IMR-90 (cell line): ENCODE measurements around the gene ATP2B2. TPM values are rescaled to one million over a fixed set of nuclear protein-coding genes. Genes with fewer than 3 reads are reported as not detected.

ENCODE experiments used
- ATAC-seq: fragments of 200-7000 bp; cut with Tn5 transposase; 2 replicates; pipeline ENCODE4 v1.9.1; 2020; ENCODE audit warnings: low read depth, mild to moderate bottlenecking, moderate library complexity
- BruUV-seq: library from RNA; stranded (reverse); fragments of 400-500 nt; replicated peaks from 2 replicates; lab custom pipeline; 2021; lab: Mats Ljungman, UMichigan
- CTCF ChIA-PET: fragments of 300-600 bp; formaldehyde crosslinking; extraction: SDS; loops from one replicate; lab custom pipeline; 2021; ENCODE audit warnings: antibody characterized with exemption; lab: Yijun Ruan, JAX
- POLR2A ChIA-PET: fragments of 300-600 bp; sonication (Branson Sonifier 250); formaldehyde crosslinking; loops from one replicate; lab custom pipeline; 2022; ENCODE audit warnings: antibody characterized with exemption; ENCODE audit not compliant: unreplicated experiment; lab: Charles Lee
- DNase-seq: peaks from one replicate; pipeline ENCODE4 v3.0.0; 2013
- H2AFZ ChIP-seq: replicated peaks from 2 replicates; pipeline ENCODE3; 2013; ENCODE audit warnings: low read length, mild to moderate bottlenecking; ENCODE audit not compliant: poor library complexity
- H2AK5ac ChIP-seq: 2 replicates; pipeline ENCODE4 v1.6.1; 2013; ENCODE audit warnings: low read depth, low read length, inconsistent platforms
- H2AK9ac ChIP-seq: replicated peaks from 2 replicates; pipeline ENCODE3; 2013; ENCODE audit warnings: mild to moderate bottlenecking, low read depth, low read length, moderate library complexity; ENCODE audit not compliant: poor library complexity
- H2BK120ac ChIP-seq: 2 replicates; pipeline ENCODE4 v1.6.1; 2013; ENCODE audit warnings: low read depth, low read length, inconsistent platforms
- H2BK15ac ChIP-seq: 3 replicates; pipeline ENCODE4 v1.6.1; 2013; ENCODE audit warnings: low read depth, low read length, inconsistent platforms
- H2BK20ac ChIP-seq: 2 replicates; pipeline ENCODE4 v1.6.1; 2013; ENCODE audit warnings: low read depth, mild to moderate bottlenecking, inconsistent platforms, low read length, moderate library complexity
- H2BK5ac ChIP-seq: 2 replicates; pipeline ENCODE4 v1.6.1; 2013; ENCODE audit warnings: mild to moderate bottlenecking, low read depth, low read length, inconsistent platforms; ENCODE audit not compliant: poor library complexity, severe bottlenecking
- H3K14ac ChIP-seq: replicated peaks from 2 replicates; pipeline ENCODE4 v1.6.1; 2013; ENCODE audit warnings: low read depth, low read length, inconsistent platforms
- H3K18ac ChIP-seq: 2 replicates; pipeline ENCODE4 v1.6.1; 2013; ENCODE audit warnings: low read depth, low read length, control low read depth
- H3K23ac ChIP-seq: 2 replicates; pipeline ENCODE4 v1.6.1; 2013; ENCODE audit warnings: low read depth, low read length, inconsistent platforms
- H3K27ac ChIP-seq: 2 replicates; pipeline ENCODE4 v1.5.1; 2013; ENCODE audit warnings: mild to moderate bottlenecking, control low read depth, low read length; ENCODE audit not compliant: insufficient read depth
- H3K27me3 ChIP-seq: 2 replicates; pipeline ENCODE4 v1.6.1; 2013; ENCODE audit warnings: low read length; ENCODE audit not compliant: control insufficient read depth, insufficient read depth
- H3K36me3 ChIP-seq: 2 replicates; pipeline ENCODE4 v1.6.1; 2013; ENCODE audit warnings: low read length, mixed read lengths; ENCODE audit not compliant: control insufficient read depth, insufficient read depth
- H3K4ac ChIP-seq: 2 replicates; pipeline ENCODE4 v1.6.1; 2013; ENCODE audit warnings: low read depth, low read length, inconsistent platforms
- H3K4me1 ChIP-seq: 2 replicates; pipeline ENCODE4 v1.6.1; 2013; ENCODE audit warnings: low read length, mixed read lengths; ENCODE audit not compliant: control insufficient read depth, insufficient read depth
- H3K4me2 ChIP-seq: 2 replicates; pipeline ENCODE4 v1.6.1; 2013; ENCODE audit warnings: low read depth, mild to moderate bottlenecking, control low read depth, low read length, moderate library complexity
- H3K4me3 ChIP-seq: 2 replicates; pipeline ENCODE4 v1.5.1; 2013; ENCODE audit warnings: low read depth, mild to moderate bottlenecking, control low read depth, low read length, moderate library complexity; ENCODE audit not compliant: insufficient read depth
- H3K56ac ChIP-seq: 2 replicates; pipeline ENCODE4 v1.6.1; 2013; ENCODE audit warnings: low read length, inconsistent platforms; ENCODE audit not compliant: insufficient read depth; ENCODE audit errors: extremely low read depth
- H3K79me1 ChIP-seq, 2 experiments: 2 replicates each; pipeline ENCODE4 v1.6.1; 2013; ENCODE audit warnings: low read length in 2 of 2, inconsistent platforms in 1 of 2, low read depth in 1 of 2
- H3K9ac ChIP-seq: 2 replicates; pipeline ENCODE4 v1.6.1; 2013; ENCODE audit warnings: low read depth, low read length, control low read depth
- H3K9me1 ChIP-seq: 2 replicates; pipeline ENCODE4 v1.6.1; 2013; ENCODE audit warnings: low read length, inconsistent platforms; ENCODE audit not compliant: insufficient read depth
- H3K9me3 ChIP-seq: 2 replicates; pipeline ENCODE4 v1.6.1; 2013; ENCODE audit warnings: low read length; ENCODE audit not compliant: control insufficient read depth, insufficient read depth
- H4K20me1 ChIP-seq: 2 replicates; pipeline ENCODE4 v1.6.1; 2013; ENCODE audit warnings: low read length, inconsistent platforms; ENCODE audit not compliant: insufficient read depth
- H4K5ac ChIP-seq: 2 replicates; pipeline ENCODE4 v1.6.1; 2013; ENCODE audit warnings: mild to moderate bottlenecking, low read depth, low read length, control low read depth
- H4K8ac ChIP-seq, 2 experiments: 2 replicates each; pipeline ENCODE4 v1.6.1; 2013; ENCODE audit warnings: low read depth in 2 of 2, low read length in 2 of 2, control low read depth in 1 of 2, inconsistent platforms in 1 of 2
- H4K91ac ChIP-seq: 2 replicates; pipeline ENCODE4 v1.6.1; 2013; ENCODE audit warnings: low read depth, low read length, inconsistent platforms; ENCODE audit not compliant: insufficient read depth
- CEBPB ChIP-seq: IDR thresholded peaks from 2 replicates; pipeline ENCODE4 v1.6.1; 2012; ENCODE audit warnings: low read depth, low read length, improper control_type of control experiment
- MAFK ChIP-seq: IDR thresholded peaks from 2 replicates; pipeline ENCODE4 v1.6.1; 2012; ENCODE audit warnings: low read depth, low read length, improper control_type of control experiment
- MAZ ChIP-seq: IDR thresholded peaks from 2 replicates; pipeline ENCODE4 v1.6.1; 2012; ENCODE audit warnings: low read depth, mild to moderate bottlenecking, low read length, improper control_type of control experiment, moderate library complexity, borderline replicate concordance
- NFE2L2 ChIP-seq: fragments of 150-350 bp; IDR thresholded peaks from 2 replicates; pipeline ENCODE4 v1.6.1; 2016; ENCODE audit warnings: low read depth, mild to moderate bottlenecking, low read length
- POLR2A ChIP-seq: IDR thresholded peaks from 2 replicates; pipeline ENCODE4 v1.6.1; 2012; ENCODE audit warnings: mild to moderate bottlenecking, low read depth, low read length
- RAD21 ChIP-seq: IDR thresholded peaks from 2 replicates; pipeline ENCODE4 v1.6.1; 2012; ENCODE audit warnings: low read length, improper control_type of control experiment
- RCOR1 ChIP-seq: IDR thresholded peaks from 2 replicates; pipeline ENCODE4 v1.6.1; 2012; ENCODE audit warnings: mild to moderate bottlenecking, low read length, improper control_type of control experiment; ENCODE audit not compliant: insufficient replicate concordance
- RFX5 ChIP-seq: IDR thresholded peaks from 2 replicates; pipeline ENCODE4 v1.8.0; 2012; ENCODE audit warnings: low read depth, mild to moderate bottlenecking, low read length, moderate library complexity
- SMC3 ChIP-seq: fragments of 150-350 bp; IDR thresholded peaks from 2 replicates; pipeline ENCODE4 v1.6.1; 2016; ENCODE audit warnings: low read depth, mild to moderate bottlenecking, antibody characterized with exemption, low read length, moderate library complexity
- WGBS, 2 experiments: methylation state at CpG; one replicate each; pipeline versions ENCODE4 v1.1.5 to v1.1.7; 2013; ENCODE audit warnings: missing lambda C conversion rate in 2 of 2; ENCODE audit not compliant: insufficient read length in 1 of 2; ENCODE audit errors: extremely low coverage in 2 of 2; 5-methylcytosine and 5-hydroxymethylcytosine counted together
- dilution Hi-C: fragments of 300-500 bp; cut with HindIII; formaldehyde crosslinking; loops from one replicate; pipeline ENCODE4 v1.14.3; 2018; ENCODE audit warnings: low sequenced_read_pairs; ENCODE audit not compliant: unreplicated experiment
- in situ Hi-C: fragments of 300-500 bp; cut with MboI; formaldehyde crosslinking; loops from 3 replicates; pipeline ENCODE4 v1.14.3; 2019; ENCODE audit warnings: low sequenced_read_pairs, inconsistent platforms, mixed read lengths
- intact Hi-C: fragments of 100-400 bp; cut with micrococcal nuclease; formaldehyde crosslinking; loops from 2 replicates; pipeline ENCODE4 v1.10.0; 2022
- polyA plus RNA-seq, 3 experiments: library from polyadenylated mRNA; depleted of rRNA; stranded (reverse); fragments of >200 nt; gene quantifications; 2 replicates each; pipeline ENCODE4 v1.2.3, GENCODE V29; 2012; ENCODE audit warnings: low replicate concordance in 1 of 3
- total RNA-seq: library from RNA; depleted of rRNA; stranded (reverse); fragments of >200 nt; gene quantifications from 2 replicates; pipeline ENCODE4 v1.2.3, GENCODE V29; 2012
- TF ChIP-seq, protein P1 (sequence below): fragments of 150-350 bp; IDR thresholded peaks from 2 replicates; pipeline ENCODE4 v1.6.1; 2017; ENCODE audit warnings: mild to moderate bottlenecking, antibody characterized with exemption, low read length, low read depth

Gene ATP2B2
- total and polyA plus RNA-seq, 2 of the 4 experiments (the other 2 are of a cell fraction) = under 0.01 to 0.02 TPM

DNA sequence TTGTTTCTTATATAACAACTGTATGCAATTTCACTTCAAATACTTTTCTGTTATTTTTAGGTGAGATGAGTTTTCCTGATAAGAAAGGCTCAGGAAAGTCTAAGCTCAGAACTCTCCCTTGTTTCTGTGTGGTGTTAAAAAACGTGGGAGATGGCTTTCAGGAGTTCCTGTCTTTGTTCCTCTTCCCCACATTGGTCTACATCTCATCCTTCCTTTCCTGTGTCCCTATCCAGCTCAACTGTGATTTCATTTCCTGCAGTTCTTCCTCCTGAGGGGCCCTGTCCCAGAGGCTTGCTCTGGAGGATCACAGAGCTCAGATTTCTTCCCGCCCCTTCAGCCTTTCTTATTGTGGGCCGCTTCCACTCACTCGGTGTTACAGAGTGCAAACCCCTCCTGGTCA lies 195.7 kb downstream of the ATP2B2 start:
- H4K8ac ChIP-seq = no peak overlapping the region
- POLR2A ChIA-PET = no interaction called here
- H3K4me3 ChIP-seq = no peak overlapping the region
- H3K27me3 ChIP-seq = no peaks in the 10 kb centered on the region
- H2BK15ac ChIP-seq = no peak overlapping the region
- H2AK9ac ChIP-seq = no peak overlapping the region
- peaks cover 46% of the 10 kb centered on the region for H4K20me1 ChIP-seq
- no peak overlapping the region for H2BK5ac ChIP-seq
- H2AK5ac ChIP-seq = no peak overlapping the region
- no peak overlapping the region for H3K23ac ChIP-seq
- DNase-seq (peak; percentile 15), ATAC-seq (no peak)
- peaks cover 17% of the 10 kb centered on the region for H3K9me1 ChIP-seq
- in situ Hi-C loops = no loop called here
- H3K27ac ChIP-seq = no peak overlapping the region
- H4K91ac ChIP-seq = no peak overlapping the region
- H3K56ac ChIP-seq = no peak overlapping the region
- no peak overlapping the region for H3K9ac ChIP-seq
- intact Hi-C loops = no loop called here
- H2BK20ac ChIP-seq = no peak overlapping the region
- H3K4me2 ChIP-seq = no peak overlapping the region
- dilution Hi-C loops = no loop called here
- no peak overlapping the region for H3K4ac ChIP-seq
- H2BK120ac ChIP-seq = no peak overlapping the region
- no peak overlapping the region for H3K14ac ChIP-seq
- WGBS, 2 experiments = 75% methylated on average over 2 of the region's 4 CpGs; no CpG with 5 or more reads in 1 of the 2 experiments
- H2AFZ ChIP-seq = no peak overlapping the region
- no TSS peak for BruUV-seq
- no peaks in the 10 kb centered on the region for H3K9me3 ChIP-seq
- H3K18ac ChIP-seq = no peak overlapping the region
- H4K5ac ChIP-seq = no peak overlapping the region
- H3K36me3 ChIP-seq = peaks cover 71% of the 10 kb centered on the region
- CTCF ChIA-PET = no interaction called here
- peaks cover 15 to 75% of the 10 kb centered on the region in 2 experiments for H3K79me1 ChIP-seq
- no peak for TF ChIP-seq RFX5
- no peak for TF ChIP-seq SMC3
- TF ChIP-seq RCOR1 = no peak
- TF ChIP-seq, protein P1, sequence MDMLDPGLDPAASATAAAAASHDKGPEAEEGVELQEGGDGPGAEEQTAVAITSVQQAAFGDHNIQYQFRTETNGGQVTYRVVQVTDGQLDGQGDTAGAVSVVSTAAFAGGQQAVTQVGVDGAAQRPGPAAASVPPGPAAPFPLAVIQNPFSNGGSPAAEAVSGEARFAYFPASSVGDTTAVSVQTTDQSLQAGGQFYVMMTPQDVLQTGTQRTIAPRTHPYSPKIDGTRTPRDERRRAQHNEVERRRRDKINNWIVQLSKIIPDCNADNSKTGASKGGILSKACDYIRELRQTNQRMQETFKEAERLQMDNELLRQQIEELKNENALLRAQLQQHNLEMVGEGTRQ = no peak
- no peak for TF ChIP-seq CEBPB
- TF ChIP-seq RAD21 = no peak
- no peak for TF ChIP-seq MAZ
- no peak for TF ChIP-seq MAFK
- TF ChIP-seq POLR2A = no peak
- TF ChIP-seq NFE2L2 = no peak
- peaks cover 13% of the 10 kb centered on the region for H3K4me1 ChIP-seq
